ENCODE measurements around the gene CADM1. TPM values are rescaled to one million over a fixed set of nuclear protein-coding genes. Genes with fewer than 3 reads are reported as not detected.
"Not testable (repeated sequence)": the region's sequence is repeated elsewhere in the genome, so short reads cannot be mapped to it uniquely, and the experiment has no call there.

CADM1 gene
- total and polyA plus RNA-seq, 10 of the 15 experiments (the other 5 are each of a cell fraction or from before 2014, with no cell fraction given), result 0.03 to 0.48 (median 0.15) TPM; not detected in 3

GRCh38 chr11:115475564-115475963 is 28.7 kb downstream of the CADM1 start:
- CTCF ChIA-PET, result no interaction called here
- no peaks in the 10 kb centered on the region for H4K20me1 ChIP-seq (ENCODE audit: control insufficient read depth, insufficient read depth)
- H3K36me3 ChIP-seq (ENCODE audit: control insufficient read depth in 2 of 2, insufficient read depth in 2 of 2, low read length in 1 of 2), result no peaks in the 10 kb centered on the region
- SMC1A ChIA-PET (ENCODE audit: uncharacterized antibody, unreplicated experiment), result no interaction called here
- peaks cover 6% of the 10 kb centered on the region for H3K4me1 ChIP-seq (ENCODE audit: control insufficient read depth, insufficient read depth, low read length)
- no peak overlapping the region for H3K9ac ChIP-seq (ENCODE audit: control insufficient read depth, insufficient read depth, low read length)
- no peak overlapping the region for H3K4me3 ChIP-seq
- H3K27me3 ChIP-seq (replicated peaks in 1 of 2; ENCODE audit: control insufficient read depth in 2 of 2, insufficient read depth in 2 of 2, low read length in 1 of 2), result peaks cover 0 to 5% of the 10 kb centered on the region in 2 experiments; a peak in 1 of 4 replicates
- in situ Hi-C loops (cut with MboI), result no loop called here
- no peaks in the 10 kb centered on the region for H3K79me2 ChIP-seq (ENCODE audit: control insufficient read depth, insufficient read depth, low read length)
- RAD21 ChIA-PET (ENCODE audit: unreplicated experiment), result no interaction called here
- 66% methylated on average over 4 of the region's 4 CpGs for WGBS (ENCODE audit: insufficient coverage, insufficient replicate concordance, low lambda C conversion rate, missing lambda C conversion rate)
- H2AFZ ChIP-seq (ENCODE audit: control insufficient read depth, low read depth, low read length), result no peak overlapping the region
- no TSS peak for BruUV-seq (replicated peaks)
- intact Hi-C loops (cut with micrococcal nuclease; ENCODE audit: unreplicated experiment), result no loop called here
- TF ChIP-seq SP1 (IDR thresholded peaks at IDR 0.05; ENCODE audit: low read depth, low read length), result no peak
- TF ChIP-seq, protein P1, sequence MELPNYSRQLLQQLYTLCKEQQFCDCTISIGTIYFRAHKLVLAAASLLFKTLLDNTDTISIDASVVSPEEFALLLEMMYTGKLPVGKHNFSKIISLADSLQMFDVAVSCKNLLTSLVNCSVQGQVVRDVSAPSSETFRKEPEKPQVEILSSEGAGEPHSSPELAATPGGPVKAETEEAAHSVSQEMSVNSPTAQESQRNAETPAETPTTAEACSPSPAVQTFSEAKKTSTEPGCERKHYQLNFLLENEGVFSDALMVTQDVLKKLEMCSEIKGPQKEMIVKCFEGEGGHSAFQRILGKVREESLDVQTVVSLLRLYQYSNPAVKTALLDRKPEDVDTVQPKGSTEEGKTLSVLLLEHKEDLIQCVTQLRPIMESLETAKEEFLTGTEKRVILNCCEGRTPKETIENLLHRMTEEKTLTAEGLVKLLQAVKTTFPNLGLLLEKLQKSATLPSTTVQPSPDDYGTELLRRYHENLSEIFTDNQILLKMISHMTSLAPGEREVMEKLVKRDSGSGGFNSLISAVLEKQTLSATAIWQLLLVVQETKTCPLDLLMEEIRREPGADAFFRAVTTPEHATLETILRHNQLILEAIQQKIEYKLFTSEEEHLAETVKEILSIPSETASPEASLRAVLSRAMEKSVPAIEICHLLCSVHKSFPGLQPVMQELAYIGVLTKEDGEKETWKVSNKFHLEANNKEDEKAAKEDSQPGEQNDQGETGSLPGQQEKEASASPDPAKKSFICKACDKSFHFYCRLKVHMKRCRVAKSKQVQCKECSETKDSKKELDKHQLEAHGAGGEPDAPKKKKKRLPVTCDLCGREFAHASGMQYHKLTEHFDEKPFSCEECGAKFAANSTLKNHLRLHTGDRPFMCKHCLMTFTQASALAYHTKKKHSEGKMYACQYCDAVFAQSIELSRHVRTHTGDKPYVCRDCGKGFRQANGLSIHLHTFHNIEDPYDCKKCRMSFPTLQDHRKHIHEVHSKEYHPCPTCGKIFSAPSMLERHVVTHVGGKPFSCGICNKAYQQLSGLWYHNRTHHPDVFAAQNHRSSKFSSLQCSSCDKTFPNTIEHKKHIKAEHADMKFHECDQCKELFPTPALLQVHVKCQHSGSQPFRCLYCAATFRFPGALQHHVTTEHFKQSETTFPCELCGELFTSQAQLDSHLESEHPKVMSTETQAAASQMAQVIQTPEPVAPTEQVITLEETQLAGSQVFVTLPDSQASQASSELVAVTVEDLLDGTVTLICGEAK (IDR thresholded peaks at IDR 0.05; ENCODE audit: borderline replicate concordance), result no peak
- TF ChIP-seq HDAC2 (IDR thresholded peaks at IDR 0.05), result no peak
- DNase-seq (ENCODE audit: low read depth, low spot score), result no peak
- no peaks in the 10 kb centered on the region for H3K9me3 ChIP-seq (replicated peaks; ENCODE audit: control insufficient read depth, insufficient read depth, low read length)
- POLR2A ChIA-PET, result no interaction called here
- ATAC-seq, result no peak
- no peak overlapping the region for H3K27ac ChIP-seq (ENCODE audit: control insufficient read depth, insufficient read depth)
- no peak for FAIRE-seq
- no peak overlapping the region for H3K4me2 ChIP-seq (ENCODE audit: control insufficient read depth, insufficient read depth)

DNA sequence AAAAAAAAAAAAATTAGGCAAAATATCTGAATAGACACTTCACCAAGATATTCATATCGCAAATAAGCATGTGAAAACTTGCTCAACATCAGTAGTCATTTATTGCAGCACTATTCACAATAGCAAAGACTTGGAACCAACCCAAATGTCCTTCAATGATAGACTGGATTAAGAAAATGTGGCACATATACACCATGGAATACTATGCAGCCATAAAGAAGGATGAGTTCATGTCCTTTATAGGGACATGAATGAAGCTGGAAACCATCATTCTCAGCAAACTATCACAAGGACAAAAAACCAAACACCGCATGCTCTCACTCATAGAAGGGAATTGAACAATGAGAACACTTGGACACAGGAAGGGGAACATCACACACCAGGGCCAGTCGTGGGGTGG is 29.9 kb downstream of the CADM1 start:
- H3K79me2 ChIP-seq (ENCODE audit: control insufficient read depth, insufficient read depth, low read length); FAIRE-seq; DNase-seq (ENCODE audit: low read depth, low spot score); H2AFZ ChIP-seq (ENCODE audit: control insufficient read depth, low read depth, low read length); H3K27me3 ChIP-seq (replicated peaks in 1 of 2; ENCODE audit: control insufficient read depth in 2 of 2, insufficient read depth in 2 of 2, low read length in 1 of 2); in situ Hi-C loops (cut with MboI); intact Hi-C loops (cut with micrococcal nuclease; ENCODE audit: unreplicated experiment); CTCF ChIA-PET; H3K9ac ChIP-seq (ENCODE audit: control insufficient read depth, insufficient read depth, low read length); ATAC-seq; POLR2A ChIA-PET; H4K20me1 ChIP-seq (ENCODE audit: control insufficient read depth, insufficient read depth); H3K4me1 ChIP-seq (ENCODE audit: control insufficient read depth, insufficient read depth, low read length); RAD21 ChIA-PET (ENCODE audit: unreplicated experiment); BruUV-seq (replicated peaks); SMC1A ChIA-PET (ENCODE audit: uncharacterized antibody, unreplicated experiment); H3K4me2 ChIP-seq (ENCODE audit: control insufficient read depth, insufficient read depth); H3K36me3 ChIP-seq (ENCODE audit: control insufficient read depth in 2 of 2, insufficient read depth in 2 of 2, low read length in 1 of 2); H3K9me3 ChIP-seq (replicated peaks; ENCODE audit: control insufficient read depth, insufficient read depth, low read length); H3K4me3 ChIP-seq; H3K27ac ChIP-seq (ENCODE audit: control insufficient read depth, insufficient read depth): not testable (repeated sequence)
- 77% methylated on average over 2 of the region's 3 CpGs for WGBS (ENCODE audit: insufficient coverage, insufficient replicate concordance, low lambda C conversion rate, missing lambda C conversion rate)
